SK-N-SH (cell line): ENCODE measurements around the gene ARHGEF1. TPM values are rescaled to one million over a fixed set of nuclear protein-coding genes. Genes with fewer than 3 reads are reported as not detected.

Source experiments
- CTCF ChIA-PET: fragments of 300-600, 350-600 bp; formaldehyde crosslinking; extraction: SDS; loops from one replicate; lab custom pipeline; 2021; lab: Yijun Ruan, JAX
- POLR2A ChIA-PET: fragments of 350-600 bp; sonication (Branson Sonifier 250); formaldehyde crosslinking; extraction: SDS; loops from one replicate; lab custom pipeline; 2020; ENCODE audit warnings: antibody characterized with exemption, inconsistent platforms; lab: Yijun Ruan, JAX
- DNase-seq: peaks from one replicate; pipeline ENCODE4 v3.0.0; 2012
- H2AFZ ChIP-seq: fragments of 200-600 bp; sonication (generic); 2 replicates; pipeline ENCODE4 v1.8.1; 2016; ENCODE audit warnings: antibody characterized with exemption, mild to moderate bottlenecking, low read depth
- H3F3A ChIP-seq: fragments of 200-600 bp; sonication (generic); replicated peaks from 2 replicates; pipeline ENCODE3; 2016; ENCODE audit warnings: antibody characterized with exemption, mild to moderate bottlenecking; ENCODE audit not compliant: insufficient read depth
- H3K27ac ChIP-seq, 2 experiments: fragments of 200-500 bp in 1 of 2; fragments of 200-600 bp in 1 of 2; sonication (Bioruptor generic) in 1 of 2; sonication (generic), shearing (Covaris generic) in 1 of 2; 2 replicates each; pipeline versions ENCODE4 v1.5.1 to v1.6.1; 2014 to 2016; ENCODE audit warnings: low read depth in 2 of 2, inconsistent platforms in 1 of 2, low read length in 1 of 2, mild to moderate bottlenecking in 1 of 2, mixed read lengths in 1 of 2
- H3K27me3 ChIP-seq: fragments of 200-600 bp; sonication (generic), shearing (Covaris generic); 2 replicates; pipeline ENCODE4 v1.6.1; 2016; ENCODE audit warnings: mixed run types; ENCODE audit not compliant: insufficient read depth
- H3K36me3 ChIP-seq, 2 experiments: fragments of 200-500 bp in 1 of 2; fragments of 200-600 bp in 1 of 2; sonication (Bioruptor generic) in 1 of 2; sonication (generic) in 1 of 2; replicated peaks in 1 of 2; 2 replicates each; pipeline versions ENCODE3 to v1.5.1; 2014 to 2016; ENCODE audit warnings: low read length in 1 of 2, mild to moderate bottlenecking in 1 of 2; ENCODE audit not compliant: insufficient read depth in 2 of 2, control insufficient read depth in 1 of 2
- H3K4me1 ChIP-seq, 2 experiments: fragments of 200-500 bp in 1 of 2; fragments of 200-600 bp in 1 of 2; sonication (Bioruptor generic) in 1 of 2; sonication (generic), shearing (Covaris generic) in 1 of 2; 2 replicates each; pipeline versions ENCODE4 v1.5.1 to v1.6.1; 2014 to 2016; ENCODE audit warnings: low read depth in 1 of 2, low read length in 1 of 2, mixed run types in 1 of 2; ENCODE audit not compliant: insufficient read depth in 2 of 2, control insufficient read depth in 1 of 2
- H3K4me2 ChIP-seq: fragments of 200-600 bp; sonication (generic), shearing (Covaris generic); 2 replicates; pipeline ENCODE4 v1.6.1; 2017; ENCODE audit warnings: mixed run types
- H3K4me3 ChIP-seq, 2 experiments: fragments of 200-500 bp in 1 of 2; fragments of 200-600 bp in 1 of 2; sonication (Bioruptor generic) in 1 of 2; sonication (generic), shearing (Covaris generic) in 1 of 2; 2 replicates each; pipeline versions ENCODE4 v1.5.1 to v1.8.1; 2014 to 2016; ENCODE audit warnings: low read depth in 2 of 2, inconsistent platforms in 1 of 2, low read length in 1 of 2, mild to moderate bottlenecking in 1 of 2, mixed read lengths in 1 of 2, moderate library complexity in 1 of 2
- H3K79me2 ChIP-seq: fragments of 200-600 bp; sonication (generic); 2 replicates; pipeline ENCODE4 v1.8.1; 2017; ENCODE audit warnings: mild to moderate bottlenecking; ENCODE audit not compliant: insufficient read depth
- H3K9ac ChIP-seq: fragments of 200-600 bp; sonication (generic); 2 replicates; pipeline ENCODE4 v1.6.1; 2017; ENCODE audit warnings: mixed run types
- H3K9me2 ChIP-seq: fragments of 200-600 bp; sonication (generic); 2 replicates; pipeline ENCODE4 v1.6.1; 2017; ENCODE audit warnings: mixed run types
- H3K9me3 ChIP-seq: fragments of 200-600 bp; sonication (generic); 2 replicates; pipeline ENCODE4 v1.6.1; 2017; ENCODE audit warnings: mixed run types, mild to moderate bottlenecking, moderate library complexity
- H4K20me1 ChIP-seq: fragments of 200-600 bp; sonication (generic); 2 replicates; pipeline ENCODE4 v1.6.1; 2017; ENCODE audit warnings: mild to moderate bottlenecking, mixed run types; ENCODE audit not compliant: insufficient read depth
- CHD2 ChIP-seq: fragments of 150-350 bp; IDR thresholded peaks from 2 replicates; pipeline ENCODE4 v1.6.1; 2018; ENCODE audit warnings: low read length; ENCODE audit not compliant: partially characterized antibody
- ELF1 ChIP-seq: IDR thresholded peaks from 2 replicates; pipeline ENCODE4 v1.4.0; 2012
- EP300 ChIP-seq, 2 experiments: IDR thresholded peaks; 2 replicates each; pipeline versions ENCODE4 v1.4.0 to v1.6.1; 2012; ENCODE audit warnings: borderline replicate concordance in 1 of 2, low read depth in 1 of 2, low read length in 1 of 2
- FOXJ3 ChIP-seq: sonication (generic); formaldehyde crosslinking; IDR thresholded peaks from 2 replicates; pipeline ENCODE4 v1.5.1; 2020; ENCODE audit warnings: mild to moderate bottlenecking, missing genetic modification reagents
- FOXM1 ChIP-seq: IDR thresholded peaks from 2 replicates; pipeline ENCODE4 v1.4.0; 2012; ENCODE audit warnings: low read depth, mild to moderate bottlenecking
- GABPA ChIP-seq: IDR thresholded peaks from 2 replicates; pipeline ENCODE4 v1.4.0; 2012; ENCODE audit warnings: low read depth, mild to moderate bottlenecking
- GATA2 ChIP-seq: sonication (generic); formaldehyde crosslinking; IDR thresholded peaks from 2 replicates; pipeline ENCODE4 v1.5.0; 2020; ENCODE audit warnings: mild to moderate bottlenecking, missing genetic modification reagents
- MEF2A ChIP-seq: IDR thresholded peaks from 2 replicates; pipeline ENCODE4 v1.4.0; 2012; ENCODE audit warnings: low read depth, borderline replicate concordance
- NFIC ChIP-seq: IDR thresholded peaks from 2 replicates; pipeline ENCODE4 v1.4.0; 2012; ENCODE audit warnings: borderline replicate concordance
- NRF1 ChIP-seq: IDR thresholded peaks from 2 replicates; pipeline ENCODE4 v1.6.1; 2012; ENCODE audit warnings: low read depth, mild to moderate bottlenecking, low read length
- POLR2AphosphoS5 ChIP-seq: IDR thresholded peaks from 2 replicates; pipeline ENCODE4 v1.6.1; 2012; ENCODE audit warnings: low read depth, low read length
- RCOR1 ChIP-seq: fragments of 150-350 bp; IDR thresholded peaks from 2 replicates; pipeline ENCODE4 v1.6.1; 2017; ENCODE audit warnings: antibody characterized with exemption, low read length
- RFX5 ChIP-seq: IDR thresholded peaks from 2 replicates; pipeline ENCODE4 v1.6.1; 2012; ENCODE audit warnings: mild to moderate bottlenecking, improper control_type of control experiment, low read length
- RXRA ChIP-seq: IDR thresholded peaks from 2 replicates; pipeline ENCODE4 v1.4.0; 2012; ENCODE audit warnings: low read depth, mild to moderate bottlenecking, borderline replicate concordance
- SIN3A ChIP-seq: IDR thresholded peaks from 2 replicates; pipeline ENCODE4 v1.6.1; 2012; ENCODE audit warnings: low read depth, mild to moderate bottlenecking, low read length, moderate library complexity, borderline replicate concordance
- SMC3 ChIP-seq: IDR thresholded peaks from 2 replicates; pipeline ENCODE4 v1.6.1; 2012; ENCODE audit warnings: low read depth, low read length, improper control_type of control experiment
- TCF12 ChIP-seq: IDR thresholded peaks from 2 replicates; pipeline ENCODE4 v1.4.0; 2012
- TEAD4 ChIP-seq: IDR thresholded peaks from 2 replicates; pipeline ENCODE4 v1.4.0; 2012; ENCODE audit warnings: mild to moderate bottlenecking, borderline replicate concordance; ENCODE audit not compliant: insufficient read depth
- YY1 ChIP-seq: IDR thresholded peaks from 2 replicates; pipeline ENCODE4 v1.4.0; 2012; ENCODE audit warnings: low read depth, mild to moderate bottlenecking
- WGBS: methylation state at CpG from one replicate; pipeline ENCODE4 v1.1.6; 2017; ENCODE audit warnings: low lambda C conversion rate; 5-methylcytosine and 5-hydroxymethylcytosine counted together
- polyA plus RNA-seq, 3 experiments: library from polyadenylated mRNA; depleted of rRNA; stranded (reverse); fragments of >200 nt; gene quantifications; 2 replicates each; pipeline ENCODE4 v1.2.3, GENCODE V29; 2012
- TF ChIP-seq, protein P1 (sequence below): IDR thresholded peaks from 2 replicates; pipeline ENCODE4; 2012
- TF ChIP-seq, protein P2 (sequence below): fragments of 150-350 bp; IDR thresholded peaks from 2 replicates; pipeline ENCODE4 v1.6.1; 2017; ENCODE audit warnings: antibody characterized with exemption, low read length, low read depth, borderline replicate concordance
- TF ChIP-seq, protein P3 (sequence below): fragments of 150-350 bp; IDR thresholded peaks from 2 replicates; pipeline ENCODE4 v1.6.1; 2016; ENCODE audit warnings: mild to moderate bottlenecking, low read depth, low read length

Gene ARHGEF1
- polyA plus RNA-seq, 1 of the 3 experiments (the other 2 are of a cell fraction): 102 TPM

DNA sequence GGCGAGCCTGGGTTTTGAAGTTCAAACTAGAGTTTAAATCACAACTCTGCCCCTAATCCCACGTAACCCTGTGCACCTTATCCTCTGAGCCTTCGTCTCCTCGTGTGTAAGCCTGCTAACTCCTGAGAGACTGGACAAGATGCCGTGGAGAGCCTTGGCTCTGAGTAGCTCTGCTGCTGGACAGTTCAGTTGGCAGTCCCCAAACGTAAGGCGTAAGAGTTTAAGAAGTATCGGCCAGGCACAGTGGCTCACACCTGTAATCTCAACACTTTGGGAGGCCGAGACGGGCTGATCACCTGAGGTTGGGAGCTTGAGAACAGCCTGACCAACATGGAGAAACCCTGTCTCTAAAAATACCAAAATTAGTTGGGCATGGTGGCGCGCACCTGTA is 10.6 kb upstream of the ARHGEF1 start:
- POLR2A ChIA-PET: interaction anchor here (1.2 to 2.2 kb wide), 4 partner anchors 9 to 19 kb away, joined by 3 to 14 read pairs (median 8); partner anchors contain the start of gene RPS19
- Histone ChIP-seq H3K4me1 (no peaks in the 10 kb centered on the region; a peak in 1 of 4 replicates), H3K9ac (no peak overlapping the region), H3K9me2 (no peaks in the 10 kb centered on the region), H3K27me3 (no peaks in the 10 kb centered on the region), H2AFZ (no peak overlapping the region), H3K79me2 (peaks cover 11% of the 10 kb centered on the region; the same call in 1 of the 2 replicates), H3K4me3 (no peak overlapping the region), H3F3A (peaks cover 74% of the 10 kb centered on the region)
- DNase-seq: no peak
- TF ChIP-seq RXRA: no peak
- peak; percentile 74 for TF ChIP-seq POLR2AphosphoS5
- TF ChIP-seq, protein P1, sequence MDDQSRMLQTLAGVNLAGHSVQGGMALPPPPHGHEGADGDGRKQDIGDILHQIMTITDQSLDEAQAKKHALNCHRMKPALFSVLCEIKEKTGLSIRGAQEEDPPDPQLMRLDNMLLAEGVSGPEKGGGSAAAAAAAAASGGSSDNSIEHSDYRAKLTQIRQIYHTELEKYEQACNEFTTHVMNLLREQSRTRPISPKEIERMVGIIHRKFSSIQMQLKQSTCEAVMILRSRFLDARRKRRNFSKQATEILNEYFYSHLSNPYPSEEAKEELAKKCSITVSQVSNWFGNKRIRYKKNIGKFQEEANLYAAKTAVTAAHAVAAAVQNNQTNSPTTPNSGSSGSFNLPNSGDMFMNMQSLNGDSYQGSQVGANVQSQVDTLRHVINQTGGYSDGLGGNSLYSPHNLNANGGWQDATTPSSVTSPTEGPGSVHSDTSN: 0 out of 2 replicates have a peak, but pooled peaks have one; percentile 1
- TF ChIP-seq, all 33 proteins: peak for 2
- peaks cover 36 to 41% of the 10 kb centered on the region in 2 experiments for H3K36me3 ChIP-seq
- peaks cover 60% of the 10 kb centered on the region for H4K20me1 ChIP-seq
- CTCF ChIA-PET: interaction anchor here (0.6 to 3.1 kb wide), 16 partner anchors 8 to 162 kb away, joined by 3 to 48 read pairs (median 10); partner anchors contain the start of genes ERFL, RABAC1 and RPS19
- 91% methylated on average over 11 of the region's 12 CpGs for WGBS
- H3K4me2 ChIP-seq: no peak overlapping the region
- H3K9me3 ChIP-seq: no peaks in the 10 kb centered on the region
- no peak overlapping the region for H3K27ac ChIP-seq

DNA sequence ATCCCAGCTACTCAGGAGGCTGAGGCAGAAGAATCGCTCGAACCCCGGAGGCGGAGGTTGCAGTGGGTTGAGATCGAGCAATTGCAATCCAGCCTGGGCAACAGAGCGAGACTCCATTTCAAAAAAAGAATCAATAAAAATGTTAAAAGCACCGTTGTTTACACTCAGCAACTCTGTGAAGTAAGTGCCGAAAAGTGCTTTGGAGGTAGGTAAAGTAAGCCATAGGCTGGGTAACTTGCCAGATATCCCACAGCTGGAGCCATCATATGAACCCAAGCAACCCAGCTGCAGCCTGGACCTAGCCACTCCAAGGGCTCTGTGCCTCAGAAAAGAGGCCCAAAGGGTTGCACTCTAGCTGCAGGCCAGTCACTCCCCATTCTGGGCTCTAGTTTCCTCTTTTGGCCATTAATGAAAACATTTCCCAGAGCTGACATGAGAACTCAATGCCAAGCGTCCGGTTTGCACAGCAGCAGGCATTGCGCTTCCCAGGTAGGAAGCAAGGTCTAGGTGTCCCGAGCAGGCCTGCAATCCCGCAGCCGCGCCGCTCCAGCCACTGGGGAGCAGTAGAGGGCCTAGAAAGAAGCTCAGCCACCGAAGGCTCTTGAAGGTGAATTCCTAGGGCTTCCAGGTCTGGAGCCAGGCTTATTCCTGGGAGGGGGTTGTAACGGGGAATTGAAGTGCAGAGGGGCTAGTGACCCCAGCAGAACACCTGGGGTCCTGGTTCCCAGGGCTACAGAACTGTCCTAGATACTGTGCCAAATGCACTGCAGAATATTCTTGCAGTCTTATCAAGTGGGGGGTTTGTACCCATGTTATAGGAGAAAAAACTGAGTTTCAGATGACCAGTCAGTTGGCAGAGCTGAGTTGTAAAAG is 10.0 kb upstream of the ARHGEF1 start:
- Histone ChIP-seq H2AFZ (no peak overlapping the region), H3K4me3 (no peak overlapping the region; a peak in 1 of 4 replicates), H3K4me2 (no peak overlapping the region), H3K36me3 (peaks cover 30 to 36% of the 10 kb centered on the region in 2 experiments), H4K20me1 (peaks cover 54% of the 10 kb centered on the region), H3K9me2 (no peaks in the 10 kb centered on the region), H3F3A (peaks cover 68% of the 10 kb centered on the region), H3K27ac (peak overlapping the region in 1 of 2 experiments; percentile 0; a peak in 1 of 4 replicates), H3K9ac (no peak overlapping the region), H3K4me1 (no peaks in the 10 kb centered on the region; a peak in 1 of 4 replicates), H3K9me3 (no peaks in the 10 kb centered on the region), H3K79me2 (peaks cover 5% of the 10 kb centered on the region; the same call in 1 of the 2 replicates), H3K27me3 (no peaks in the 10 kb centered on the region)
- CTCF ChIA-PET: interaction anchor here (0.5 to 3.1 kb wide), 26 partner anchors 9 to 162 kb away, joined by 3 to 48 read pairs (median 6); partner anchors contain the start of genes ARHGEF1, ERFL, RABAC1 and RPS19
- DNase-seq: peak; percentile 72
- POLR2A ChIA-PET: interaction anchor here (0.6 to 2.2 kb wide), 8 partner anchors 9 to 1683 kb away, joined by 3 to 14 read pairs (median 4); partner anchors contain the start of gene RPS19
- 56% methylated on average over 18 of the region's 18 CpGs for WGBS
- TF ChIP-seq, protein P1: no peak
- TF ChIP-seq YY1 (no peak), SIN3A (no peak; the same call in 1 of the 2 replicates), MEF2A (no peak), RXRA (no peak), TCF12 (no peak), NRF1 (no peak), RFX5 (no peak), GATA2 (CRISPR knock-in tag) (no peak), RCOR1 (no peak), NFIC (0 out of 2 replicates have a peak, but pooled peaks have one; percentile 4), ELF1 (peak; percentile 6; the same call in 1 of the 2 replicates), FOXM1 (no peak), TEAD4 (no peak), EP300 (IDR thresholded peaks at IDR 0.05; ENCODE audit: borderline replicate concordance in 1 of 2, low read depth in 1 of 2, low read length in 1 of 2) (no peak), FOXJ3 (CRISPR knock-in tag) (no peak), SMC3 (peak; percentile 53; the same call in 1 of the 2 replicates), CHD2 (no peak), GABPA (no peak)
- TF ChIP-seq, protein P2, sequence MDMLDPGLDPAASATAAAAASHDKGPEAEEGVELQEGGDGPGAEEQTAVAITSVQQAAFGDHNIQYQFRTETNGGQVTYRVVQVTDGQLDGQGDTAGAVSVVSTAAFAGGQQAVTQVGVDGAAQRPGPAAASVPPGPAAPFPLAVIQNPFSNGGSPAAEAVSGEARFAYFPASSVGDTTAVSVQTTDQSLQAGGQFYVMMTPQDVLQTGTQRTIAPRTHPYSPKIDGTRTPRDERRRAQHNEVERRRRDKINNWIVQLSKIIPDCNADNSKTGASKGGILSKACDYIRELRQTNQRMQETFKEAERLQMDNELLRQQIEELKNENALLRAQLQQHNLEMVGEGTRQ: no peak
- TF ChIP-seq, protein P3, sequence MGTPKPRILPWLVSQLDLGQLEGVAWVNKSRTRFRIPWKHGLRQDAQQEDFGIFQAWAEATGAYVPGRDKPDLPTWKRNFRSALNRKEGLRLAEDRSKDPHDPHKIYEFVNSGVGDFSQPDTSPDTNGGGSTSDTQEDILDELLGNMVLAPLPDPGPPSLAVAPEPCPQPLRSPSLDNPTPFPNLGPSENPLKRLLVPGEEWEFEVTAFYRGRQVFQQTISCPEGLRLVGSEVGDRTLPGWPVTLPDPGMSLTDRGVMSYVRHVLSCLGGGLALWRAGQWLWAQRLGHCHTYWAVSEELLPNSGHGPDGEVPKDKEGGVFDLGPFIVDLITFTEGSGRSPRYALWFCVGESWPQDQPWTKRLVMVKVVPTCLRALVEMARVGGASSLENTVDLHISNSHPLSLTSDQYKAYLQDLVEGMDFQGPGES: no peak
